K562 (cell line): ENCODE measurements around the gene TSPAN3. TPM values are rescaled to one million over a fixed set of nuclear protein-coding genes. Genes with fewer than 3 reads are reported as not detected.

Experiments
- HNRNPL ChIP-seq: fragments of 200-400 bp; formaldehyde crosslinking; IDR thresholded peaks from 2 replicates; pipeline ENCODE4 v1.6.1; 2017; ENCODE audit warnings: low read depth, mild to moderate bottlenecking, low read length
- KDM5B ChIP-seq: fragments of 200-600 bp; sonication (generic); IDR thresholded peaks from 2 replicates; pipeline ENCODE4 v1.6.1; 2012; ENCODE audit warnings: low read depth, mild to moderate bottlenecking, moderate library complexity, low read length, control low read depth, inconsistent platforms; ENCODE audit not compliant: insufficient replicate concordance
- polyA plus RNA-seq, 8 experiments: library from polyadenylated mRNA; depleted of rRNA in 4 of 8; stranded (reverse) in 5 of 8; unstranded in 3 of 8; fragments of >200 nt; fragmentation: Nextera tagmentation in 2 of 8; fragmentation: Illumina TruSeq in 1 of 8; extraction: Ambion mirVana in 2 of 8; extraction: Trizol in 1 of 8; gene quantifications; 2 replicates each; pipeline versions ENCODE4 v1.2.1 to v1.2.3, GENCODE V29; 2011 to 2014; ENCODE audit warnings: inconsistent platforms in 1 of 8, missing spikeins in 1 of 8
- total RNA-seq, 7 experiments: library from RNA; depleted of rRNA in 6 of 7; stranded (reverse); fragments of >200 nt in 6 of 7; fragmentation: Illumina TruSeq in 2 of 7; extraction: Trizol in 2 of 7; gene quantifications; 2 replicates each; pipeline versions ENCODE4 v1.2.1 to v1.2.3, GENCODE V29; 2011 to 2021; ENCODE audit warnings: low replicate concordance in 1 of 7
- TF ChIP-seq, protein P1 (sequence below), 2 experiments: fragments of 450-650 bp in 1 of 2; sonication (generic) in 1 of 2; formaldehyde crosslinking in 1 of 2; IDR thresholded peaks; 2 replicates each; pipeline versions ENCODE4 v1.7.1 to v1.9.0; 2016 to 2022; ENCODE audit warnings: inconsistent platforms in 1 of 2, mild to moderate bottlenecking in 1 of 2, missing genetic modification reagents in 1 of 2

The TSPAN3 gene
- total and polyA plus RNA-seq, 9 of the 15 experiments (the other 6 are each of a cell fraction or from before 2014, with no cell fraction given): 14.3 to 144 (median 71.1) TPM

DNA sequence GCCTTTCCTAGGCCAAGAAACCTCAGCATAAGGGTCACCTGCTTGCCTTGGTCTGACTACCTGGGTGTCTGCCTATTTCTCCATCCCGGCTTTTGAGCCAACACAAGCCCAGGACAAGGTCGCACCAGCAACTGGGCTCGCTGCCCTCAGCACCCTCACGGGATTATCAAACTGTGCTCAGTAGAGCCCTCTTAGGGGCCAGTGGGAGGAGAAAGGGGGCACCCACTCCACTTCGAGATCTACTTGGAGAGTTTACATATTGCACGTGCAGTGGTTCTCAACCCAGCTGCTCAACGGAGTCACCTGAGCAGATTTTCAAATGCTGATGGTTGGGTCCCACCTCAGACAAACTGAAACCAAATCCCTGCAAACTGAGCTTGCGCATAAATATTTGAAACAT, 31.1 kb downstream of the TSPAN3 start (continued):
- TF ChIP-seq, protein P1, sequence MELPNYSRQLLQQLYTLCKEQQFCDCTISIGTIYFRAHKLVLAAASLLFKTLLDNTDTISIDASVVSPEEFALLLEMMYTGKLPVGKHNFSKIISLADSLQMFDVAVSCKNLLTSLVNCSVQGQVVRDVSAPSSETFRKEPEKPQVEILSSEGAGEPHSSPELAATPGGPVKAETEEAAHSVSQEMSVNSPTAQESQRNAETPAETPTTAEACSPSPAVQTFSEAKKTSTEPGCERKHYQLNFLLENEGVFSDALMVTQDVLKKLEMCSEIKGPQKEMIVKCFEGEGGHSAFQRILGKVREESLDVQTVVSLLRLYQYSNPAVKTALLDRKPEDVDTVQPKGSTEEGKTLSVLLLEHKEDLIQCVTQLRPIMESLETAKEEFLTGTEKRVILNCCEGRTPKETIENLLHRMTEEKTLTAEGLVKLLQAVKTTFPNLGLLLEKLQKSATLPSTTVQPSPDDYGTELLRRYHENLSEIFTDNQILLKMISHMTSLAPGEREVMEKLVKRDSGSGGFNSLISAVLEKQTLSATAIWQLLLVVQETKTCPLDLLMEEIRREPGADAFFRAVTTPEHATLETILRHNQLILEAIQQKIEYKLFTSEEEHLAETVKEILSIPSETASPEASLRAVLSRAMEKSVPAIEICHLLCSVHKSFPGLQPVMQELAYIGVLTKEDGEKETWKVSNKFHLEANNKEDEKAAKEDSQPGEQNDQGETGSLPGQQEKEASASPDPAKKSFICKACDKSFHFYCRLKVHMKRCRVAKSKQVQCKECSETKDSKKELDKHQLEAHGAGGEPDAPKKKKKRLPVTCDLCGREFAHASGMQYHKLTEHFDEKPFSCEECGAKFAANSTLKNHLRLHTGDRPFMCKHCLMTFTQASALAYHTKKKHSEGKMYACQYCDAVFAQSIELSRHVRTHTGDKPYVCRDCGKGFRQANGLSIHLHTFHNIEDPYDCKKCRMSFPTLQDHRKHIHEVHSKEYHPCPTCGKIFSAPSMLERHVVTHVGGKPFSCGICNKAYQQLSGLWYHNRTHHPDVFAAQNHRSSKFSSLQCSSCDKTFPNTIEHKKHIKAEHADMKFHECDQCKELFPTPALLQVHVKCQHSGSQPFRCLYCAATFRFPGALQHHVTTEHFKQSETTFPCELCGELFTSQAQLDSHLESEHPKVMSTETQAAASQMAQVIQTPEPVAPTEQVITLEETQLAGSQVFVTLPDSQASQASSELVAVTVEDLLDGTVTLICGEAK (IDR thresholded peaks at IDR 0.05): no peak
- TF ChIP-seq, protein P1 (CRISPR knock-in tag; IDR thresholded peaks at IDR 0.05): no peak
- TF ChIP-seq KDM5B: no peak
- TF ChIP-seq HNRNPL: no peak
